Gastrocnemius medialis (tissue), 4 donors: ENCODE data around the gene TSPAN5. TPM values are rescaled to one million over a fixed set of nuclear protein-coding genes. Genes with fewer than 3 reads are reported as not detected.
"Not testable (repeated sequence)": the region's sequence is repeated elsewhere in the genome, so short reads cannot be mapped to it uniquely, and the experiment has no call there.

Experiments
- ATAC-seq, 2 donors: fragments of 150-250 bp; one replicate each; pipeline ENCODE4 v1.9.1; 2016
- DNase-seq, 2 donors: peaks; one replicate each; pipeline ENCODE4 v3.0.0-alpha.2; 2019
- H3K27ac ChIP-seq, 4 donors: fragments of 200-600 bp; sonication (generic); 1 replicate in 1 of 4; 2 replicates in 3 of 4; pipeline ENCODE4 v1.5.1; 2016 to 2018; ENCODE audit warnings: mild to moderate bottlenecking in 2 of 4, moderate library complexity in 1 of 4
- H3K27me3 ChIP-seq, 3 donors: fragments of 200-600 bp; sonication (generic) in 2 of 3; 1 replicate in 1 of 3; 2 replicates in 2 of 3; pipeline versions ENCODE4 v1.5.1 to v1.6.0; 2016 to 2019; ENCODE audit warnings: mild to moderate bottlenecking in 1 of 3, moderate library complexity in 1 of 3
- H3K36me3 ChIP-seq, 2 donors: fragments of 200-600 bp; sonication (generic) in 1 of 2; one replicate each; pipeline ENCODE4 v1.5.1; 2017 to 2018
- H3K4me1 ChIP-seq, 2 donors: fragments of 200-600 bp; sonication (generic) in 1 of 2; one replicate each; pipeline ENCODE4 v1.5.1; 2016 to 2017; ENCODE audit warnings: mild to moderate bottlenecking in 2 of 2
- H3K4me3 ChIP-seq, 4 donors: fragments of 200-600 bp; sonication (generic) in 3 of 4; 1 replicate in 1 of 4; 2 replicates in 3 of 4; pipeline ENCODE4 v1.5.1; 2016 to 2019; ENCODE audit warnings: mild to moderate bottlenecking in 2 of 4
- H3K9me3 ChIP-seq, 3 donors: fragments of 200-600 bp; sonication (generic) in 2 of 3; 1 replicate in 1 of 3; 2 replicates in 2 of 3; pipeline ENCODE4 v1.5.1; 2016 to 2019
- POLR2A ChIP-seq, 2 donors: fragments of 450-650 bp; IDR thresholded peaks; one replicate each; pipeline ENCODE4 v1.6.1; 2017; ENCODE audit warnings: antibody characterized with exemption in 2 of 2, mild to moderate bottlenecking in 2 of 2, moderate library complexity in 2 of 2
- in situ Hi-C, 4 donors: fragments of 200-750 bp; cut with MboI; loops; one replicate each; pipeline versions ENCODE4 v1.15.0 to v1.8.0; 2017; ENCODE audit warnings: low sequenced_read_pairs in 4 of 4
- intact Hi-C: fragments of 100-400 bp; cut with DNase I; formaldehyde crosslinking; loops from one replicate; pipeline ENCODE4 v1.15.1; 2023; ENCODE audit warnings: low total_unique reads
- total RNA-seq, 4 donors: library from RNA; depleted of rRNA; stranded (reverse); fragments of >200 nt; gene quantifications; one replicate each; pipeline versions ENCODE4 v1.1.0 to v1.2.3, GENCODE V29; 2016
- TF ChIP-seq, protein P1 (sequence below), 5 experiments: fragments of 450-650 bp in 3 of 5; fragments of 200-600 bp in 2 of 5; sonication (generic) in 2 of 5; IDR thresholded peaks in 4 of 5; conservative IDR thresholded peaks in 1 of 5; 1 replicate in 4 of 5; 2 replicates in 1 of 5; pipeline ENCODE4 v1.5.1; 2016 to 2019; ENCODE audit warnings: antibody characterized with exemption in 5 of 5, mild to moderate bottlenecking in 3 of 5, moderate library complexity in 3 of 5

TSPAN5 gene
- total RNA-seq, 4 donors from 2014 or later: 0.55 to 18.7 (median 0.79) TPM

DNA sequence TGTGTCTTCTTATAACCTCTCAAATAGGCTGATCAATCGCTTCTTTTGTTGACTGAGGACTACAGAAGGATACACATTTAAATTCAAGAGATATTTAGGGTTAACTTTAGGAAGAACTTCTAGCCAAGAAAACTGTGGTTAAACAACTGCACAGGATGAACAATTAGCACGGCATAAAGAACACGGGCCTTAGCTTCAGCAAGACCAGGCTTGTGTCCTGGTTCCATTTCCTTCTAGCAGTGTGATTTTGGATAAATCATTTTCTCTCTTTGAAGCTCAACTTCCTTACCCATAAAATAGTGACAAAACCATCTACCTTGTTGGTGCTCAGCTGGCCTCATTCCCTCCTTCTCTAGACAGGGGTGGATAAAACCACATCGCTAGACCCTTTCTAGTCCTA is 117.6 kb downstream of the TSPAN5 start:
- H3K9me3 ChIP-seq: no peaks in the 10 kb centered on the region
- H3K4me1 ChIP-seq: no peaks in the 10 kb centered on the region
- no peaks in the 10 kb centered on the region for H3K36me3 ChIP-seq
- no peak overlapping the region for H3K4me3 ChIP-seq
- H3K27ac ChIP-seq: no peak overlapping the region
- no peak for DNase-seq
- TF ChIP-seq, protein P1, sequence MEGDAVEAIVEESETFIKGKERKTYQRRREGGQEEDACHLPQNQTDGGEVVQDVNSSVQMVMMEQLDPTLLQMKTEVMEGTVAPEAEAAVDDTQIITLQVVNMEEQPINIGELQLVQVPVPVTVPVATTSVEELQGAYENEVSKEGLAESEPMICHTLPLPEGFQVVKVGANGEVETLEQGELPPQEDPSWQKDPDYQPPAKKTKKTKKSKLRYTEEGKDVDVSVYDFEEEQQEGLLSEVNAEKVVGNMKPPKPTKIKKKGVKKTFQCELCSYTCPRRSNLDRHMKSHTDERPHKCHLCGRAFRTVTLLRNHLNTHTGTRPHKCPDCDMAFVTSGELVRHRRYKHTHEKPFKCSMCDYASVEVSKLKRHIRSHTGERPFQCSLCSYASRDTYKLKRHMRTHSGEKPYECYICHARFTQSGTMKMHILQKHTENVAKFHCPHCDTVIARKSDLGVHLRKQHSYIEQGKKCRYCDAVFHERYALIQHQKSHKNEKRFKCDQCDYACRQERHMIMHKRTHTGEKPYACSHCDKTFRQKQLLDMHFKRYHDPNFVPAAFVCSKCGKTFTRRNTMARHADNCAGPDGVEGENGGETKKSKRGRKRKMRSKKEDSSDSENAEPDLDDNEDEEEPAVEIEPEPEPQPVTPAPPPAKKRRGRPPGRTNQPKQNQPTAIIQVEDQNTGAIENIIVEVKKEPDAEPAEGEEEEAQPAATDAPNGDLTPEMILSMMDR (IDR thresholded peaks at IDR 0.05 in 4 of 5, conservative IDR thresholded peaks at IDR 0.05 in 1 of 5): no peak
- TF ChIP-seq POLR2A (IDR thresholded peaks at IDR 0.05): no peak
- H3K27me3 ChIP-seq: no peaks in the 10 kb centered on the region
- intact Hi-C loops: no loop called here
- no peak for ATAC-seq
- in situ Hi-C loops: no loop called here

DNA sequence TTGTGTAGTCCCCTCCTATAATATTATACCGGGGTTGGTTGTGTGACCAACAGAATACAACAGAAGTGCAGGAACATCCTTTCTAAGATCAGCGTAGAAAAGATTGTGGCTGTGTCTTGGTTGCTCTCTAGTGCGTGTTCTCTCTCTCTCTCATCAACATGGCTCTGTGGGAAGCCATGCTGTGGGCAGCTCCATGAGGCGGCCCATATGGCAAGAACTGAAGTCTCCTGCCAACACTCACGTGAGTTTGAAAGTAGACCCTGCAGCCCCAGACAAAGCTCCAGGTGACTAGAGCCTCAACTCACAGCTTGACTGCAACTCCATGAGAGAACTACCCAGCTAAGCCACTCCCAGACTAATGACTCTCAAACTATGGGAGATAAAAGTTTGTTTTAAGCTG is 118.7 kb downstream of the TSPAN5 start:
- no peaks in the 10 kb centered on the region for H3K36me3 ChIP-seq
- ATAC-seq (no peak), DNase-seq (no peak)
- H3K27me3 ChIP-seq: no peaks in the 10 kb centered on the region
- H3K4me3 ChIP-seq: no peak overlapping the region
- no peaks in the 10 kb centered on the region for H3K4me1 ChIP-seq
- no peak overlapping the region for H3K27ac ChIP-seq
- no peaks in the 10 kb centered on the region for H3K9me3 ChIP-seq
- in situ Hi-C loops (no loop called here), intact Hi-C loops (no loop called here)
- TF ChIP-seq, protein P1 (IDR thresholded peaks at IDR 0.05 in 4 of 5, conservative IDR thresholded peaks at IDR 0.05 in 1 of 5): no peak
- no peak for TF ChIP-seq POLR2A (IDR thresholded peaks at IDR 0.05)

DNA sequence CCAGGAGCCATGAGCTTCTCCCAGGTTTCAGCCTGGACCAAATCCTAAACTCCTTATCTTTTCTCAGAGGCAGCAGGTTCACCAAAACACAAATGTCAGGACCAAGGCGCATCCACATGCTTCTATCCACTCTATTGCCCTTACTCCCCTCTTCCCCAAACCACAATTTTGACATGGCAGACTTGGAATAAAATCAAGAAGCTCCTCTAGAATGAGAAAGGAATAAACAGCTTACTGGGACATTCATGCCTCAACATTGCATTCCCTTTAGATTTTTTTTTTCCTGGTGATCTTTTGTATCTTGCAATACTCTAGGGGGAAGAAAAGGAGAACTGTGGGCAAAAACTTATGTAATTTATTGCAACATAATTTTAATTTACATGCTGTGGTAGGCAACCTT is 119.1 kb downstream of the TSPAN5 start:
- no peak overlapping the region for H3K4me3 ChIP-seq
- no peak for TF ChIP-seq POLR2A (IDR thresholded peaks at IDR 0.05)
- TF ChIP-seq, protein P1 (IDR thresholded peaks at IDR 0.05 in 4 of 5, conservative IDR thresholded peaks at IDR 0.05 in 1 of 5): no peak
- DNase-seq (no peak), ATAC-seq (no peak)
- no peaks in the 10 kb centered on the region for H3K36me3 ChIP-seq
- H3K27me3 ChIP-seq: no peaks in the 10 kb centered on the region
- H3K27ac ChIP-seq: no peak overlapping the region
- in situ Hi-C loops (no loop called here), intact Hi-C loops (no loop called here)
- H3K4me1 ChIP-seq: no peaks in the 10 kb centered on the region
- no peaks in the 10 kb centered on the region for H3K9me3 ChIP-seq

DNA sequence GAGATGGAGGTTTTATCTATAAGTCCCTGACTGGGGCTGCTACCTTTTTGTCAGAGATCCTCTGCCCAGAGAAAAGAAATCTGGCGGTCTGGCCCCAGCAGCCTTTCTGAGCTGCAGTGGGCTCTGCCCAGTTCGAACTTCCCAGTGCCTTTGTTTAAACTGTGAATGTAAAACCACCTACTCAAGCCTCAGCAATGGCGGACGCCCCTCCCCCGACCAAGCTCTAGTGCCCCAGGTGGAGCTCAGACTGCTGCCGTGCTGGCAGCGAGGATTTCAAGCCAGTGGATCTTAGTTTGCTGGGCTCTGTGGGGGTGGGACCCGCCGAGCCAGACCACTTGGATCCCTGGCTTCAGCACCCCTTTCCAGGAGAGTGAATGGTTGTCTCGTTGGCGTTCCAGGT is 121.8 kb downstream of the TSPAN5 start:
- DNase-seq: no peak
- no peaks in the 10 kb centered on the region for H3K9me3 ChIP-seq
- intact Hi-C loops (no loop called here), in situ Hi-C loops (no loop called here)
- ATAC-seq: no peak
- H3K27ac ChIP-seq: no peak overlapping the region
- H3K36me3 ChIP-seq: no peaks in the 10 kb centered on the region
- H3K27me3 ChIP-seq: no peaks in the 10 kb centered on the region
- no peak overlapping the region for H3K4me3 ChIP-seq
- H3K4me1 ChIP-seq: no peaks in the 10 kb centered on the region
- no peak for TF ChIP-seq POLR2A (IDR thresholded peaks at IDR 0.05)
- TF ChIP-seq, protein P1 (IDR thresholded peaks at IDR 0.05 in 4 of 5, conservative IDR thresholded peaks at IDR 0.05 in 1 of 5): no peak

DNA sequence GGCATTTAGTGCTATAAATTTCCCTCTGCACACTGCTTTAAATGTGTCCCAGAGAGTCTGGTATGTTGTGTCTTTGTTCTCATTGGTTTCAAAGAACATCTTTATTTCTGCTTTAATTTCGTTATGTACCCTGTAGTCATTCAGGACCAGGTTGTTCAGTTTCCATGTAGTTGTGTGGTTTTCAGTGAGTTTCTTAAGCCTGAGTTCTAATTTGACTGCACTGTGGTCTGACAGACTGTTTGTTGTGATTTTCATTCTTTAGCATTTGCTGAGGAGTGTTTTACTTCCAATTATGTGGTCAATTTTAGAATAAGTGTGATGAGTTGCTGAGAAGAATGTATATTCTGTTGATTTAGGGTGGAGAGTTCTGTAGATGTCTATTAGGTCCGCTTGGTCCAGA is 124.3 kb downstream of the TSPAN5 start:
- H3K9me3 ChIP-seq, intact Hi-C loops, H3K27ac ChIP-seq, ATAC-seq, H3K4me3 ChIP-seq, H3K27me3 ChIP-seq, H3K4me1 ChIP-seq, DNase-seq, in situ Hi-C loops, H3K36me3 ChIP-seq: not testable (repeated sequence)
